Left hindlimb (tissue), 1 donor: ENCODE measurements around the gene AOPEP.

Experiments
- DNase-seq: peaks from one replicate; pipeline ENCODE4 v3.0.0-alpha.2; 2018

The AOPEP gene

DNA sequence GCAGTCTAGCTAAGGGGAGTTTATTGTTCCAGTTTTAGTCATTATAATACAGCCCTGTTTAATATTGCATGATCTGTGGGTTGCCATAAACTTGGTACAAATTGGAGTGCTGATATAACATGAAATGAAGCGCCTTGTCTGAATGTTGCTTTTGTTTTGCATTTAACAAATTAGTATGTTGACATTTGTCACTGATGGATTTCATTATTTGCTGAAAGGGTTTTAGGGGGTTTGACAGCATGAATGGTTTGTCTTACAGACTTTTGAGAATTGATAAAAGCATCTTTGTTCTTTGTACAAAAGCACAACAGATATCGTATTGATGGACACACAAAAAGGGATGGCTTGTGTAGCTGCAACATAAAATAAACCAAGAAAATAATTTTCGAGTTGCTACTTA is 178.3 kb downstream of the AOPEP start:
- no peak for DNase-seq

DNA sequence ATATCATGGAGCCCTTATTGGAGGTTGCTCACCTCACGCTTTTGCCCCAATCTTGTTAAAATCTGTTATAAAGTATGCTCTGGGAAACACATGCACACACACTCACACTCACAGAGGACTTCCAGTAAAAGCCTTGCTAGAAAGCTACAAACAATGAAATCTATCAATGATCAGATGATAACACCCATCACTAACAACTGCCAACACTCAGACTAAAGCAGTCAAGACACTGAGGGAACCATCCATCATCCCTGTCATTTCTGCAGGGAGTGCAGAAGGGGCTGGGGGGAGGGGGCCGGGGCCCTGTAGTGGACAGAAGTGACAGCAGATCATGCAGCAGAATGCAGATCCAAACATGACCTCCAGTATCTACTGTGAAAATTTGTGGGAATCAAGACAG is 179.1 kb downstream of the AOPEP start:
- DNase-seq = no peak

DNA sequence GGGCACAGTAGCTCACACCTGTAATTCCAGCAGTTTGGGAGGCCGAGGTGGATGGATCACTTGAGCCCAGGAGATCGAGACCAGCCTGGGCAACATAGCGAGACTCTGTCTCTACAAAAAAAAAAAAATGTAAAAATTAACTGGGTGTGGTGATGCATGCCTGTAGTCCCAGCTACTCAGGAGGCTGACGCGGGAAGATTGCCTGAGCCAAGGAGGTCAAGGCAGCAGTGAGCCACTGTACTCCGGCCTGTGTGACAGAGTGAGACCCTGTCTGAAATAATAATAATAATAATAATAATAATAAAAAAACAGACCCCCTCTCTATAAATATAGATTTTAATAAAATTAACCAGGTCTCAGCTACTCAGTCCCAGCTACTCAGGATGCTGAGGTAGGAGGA is 179.7 kb downstream of the AOPEP start:
- no peak for DNase-seq

DNA sequence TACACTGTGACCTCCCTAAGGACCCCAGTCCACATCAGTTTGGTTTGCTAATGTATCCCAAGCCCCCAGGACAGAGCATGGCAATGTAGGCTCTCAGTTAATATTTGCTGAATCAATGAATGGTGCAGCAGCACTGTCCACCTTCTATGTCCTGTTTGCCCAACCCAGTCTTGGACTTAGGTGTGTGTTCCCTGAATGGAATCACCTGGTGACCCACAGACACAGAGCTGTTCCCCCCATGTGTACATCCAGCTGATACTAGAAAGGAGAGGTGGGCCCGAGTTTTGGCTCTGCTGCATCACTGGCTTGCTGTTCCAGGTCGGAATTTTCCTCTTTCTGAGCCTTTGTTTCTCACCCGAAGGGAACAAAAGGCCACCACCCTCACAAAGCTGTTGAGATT is 180.2 kb downstream of the AOPEP start:
- no peak for DNase-seq

DNA sequence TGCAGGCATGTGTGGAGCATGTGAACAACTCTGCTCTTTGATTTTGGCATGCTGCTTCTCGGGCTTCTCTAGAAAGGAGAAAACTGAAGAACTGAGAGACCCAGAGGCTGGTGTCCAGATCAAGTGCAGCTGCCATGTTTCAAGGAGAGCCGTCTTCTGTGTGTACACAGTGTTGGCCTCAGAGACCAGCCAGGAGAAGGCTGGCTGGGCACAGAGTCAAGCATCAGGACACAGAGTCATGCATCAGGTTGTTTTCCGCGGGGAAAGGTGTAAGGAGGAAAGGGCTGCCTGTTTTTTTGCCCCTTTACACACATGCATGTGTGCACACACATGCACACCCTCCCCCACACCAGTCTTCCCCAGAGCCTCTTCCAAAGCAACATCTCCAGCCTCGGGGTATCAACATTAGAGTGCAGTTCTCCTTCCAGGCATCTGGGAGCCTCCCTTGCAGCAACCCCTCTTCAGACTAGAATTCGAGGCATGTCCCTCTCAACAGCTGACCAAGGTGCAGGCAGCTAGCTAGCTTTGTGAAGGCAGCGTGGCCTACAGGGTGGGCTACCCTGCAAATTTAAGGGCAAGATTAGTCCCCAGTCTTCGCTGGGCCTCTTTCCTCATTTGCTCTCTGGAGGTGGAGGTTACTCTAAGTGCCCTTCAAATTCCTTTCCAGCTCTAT is 180.9 kb downstream of the AOPEP start:
- no peak for DNase-seq

DNA sequence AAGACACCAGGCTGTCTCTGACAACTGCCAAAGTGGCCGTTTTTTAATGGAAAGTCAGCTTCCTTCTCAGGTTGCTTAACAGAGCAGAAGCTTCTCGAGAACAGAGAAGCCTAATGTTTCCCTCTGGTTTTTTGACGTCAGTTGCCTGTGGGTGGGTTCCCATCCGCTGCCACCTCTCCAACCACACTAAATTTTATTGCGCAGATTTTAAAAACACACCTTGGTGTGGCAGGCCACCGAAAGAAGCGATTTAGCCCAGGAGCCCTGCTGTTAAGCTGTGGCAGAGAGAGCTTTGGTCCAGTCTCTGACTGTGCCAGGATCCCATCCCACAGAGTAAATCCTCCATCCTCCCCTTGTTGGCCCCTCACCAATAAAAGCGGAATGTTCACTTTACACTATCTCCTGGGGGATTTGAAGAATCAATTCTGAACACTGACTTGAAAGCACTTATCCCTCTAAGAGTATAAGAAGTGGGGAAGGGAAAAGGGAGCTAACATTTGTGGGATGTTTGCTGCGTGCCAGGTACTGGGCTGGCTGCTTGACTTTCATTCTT is 181.6 kb downstream of the AOPEP start:
- DNase-seq = peak; percentile 86

DNA sequence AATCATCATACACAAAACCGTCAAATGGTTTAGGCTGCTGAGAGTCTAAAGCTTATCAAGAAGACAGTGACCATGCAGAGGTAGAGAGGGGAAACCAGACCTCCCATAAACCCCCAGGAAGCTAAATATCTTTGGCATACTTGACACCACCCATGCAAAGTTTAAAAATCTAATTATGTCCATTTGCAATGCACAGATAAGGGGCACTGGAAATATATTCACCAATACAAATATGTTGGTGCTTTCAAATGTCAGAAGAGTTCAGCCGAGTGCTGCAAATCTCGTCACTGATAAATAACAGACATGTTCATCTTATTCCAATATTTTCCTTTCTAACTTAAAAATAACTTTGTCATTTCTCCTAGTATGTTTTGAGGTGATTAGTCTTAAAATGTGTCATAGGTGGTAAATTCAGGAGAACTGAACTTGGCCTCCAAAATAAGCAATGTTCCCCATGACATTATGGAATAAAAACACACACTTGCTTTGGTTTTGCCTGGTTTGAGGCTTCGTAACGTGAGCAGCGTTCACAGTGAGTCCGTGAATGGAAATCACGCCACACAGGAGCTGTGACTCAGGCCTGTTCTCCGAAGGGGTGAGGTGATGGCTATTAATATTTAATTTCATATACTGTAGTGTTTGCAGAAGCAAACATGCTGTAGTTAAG is 182.2 kb downstream of the AOPEP start:
- peak; percentile 66 for DNase-seq

DNA sequence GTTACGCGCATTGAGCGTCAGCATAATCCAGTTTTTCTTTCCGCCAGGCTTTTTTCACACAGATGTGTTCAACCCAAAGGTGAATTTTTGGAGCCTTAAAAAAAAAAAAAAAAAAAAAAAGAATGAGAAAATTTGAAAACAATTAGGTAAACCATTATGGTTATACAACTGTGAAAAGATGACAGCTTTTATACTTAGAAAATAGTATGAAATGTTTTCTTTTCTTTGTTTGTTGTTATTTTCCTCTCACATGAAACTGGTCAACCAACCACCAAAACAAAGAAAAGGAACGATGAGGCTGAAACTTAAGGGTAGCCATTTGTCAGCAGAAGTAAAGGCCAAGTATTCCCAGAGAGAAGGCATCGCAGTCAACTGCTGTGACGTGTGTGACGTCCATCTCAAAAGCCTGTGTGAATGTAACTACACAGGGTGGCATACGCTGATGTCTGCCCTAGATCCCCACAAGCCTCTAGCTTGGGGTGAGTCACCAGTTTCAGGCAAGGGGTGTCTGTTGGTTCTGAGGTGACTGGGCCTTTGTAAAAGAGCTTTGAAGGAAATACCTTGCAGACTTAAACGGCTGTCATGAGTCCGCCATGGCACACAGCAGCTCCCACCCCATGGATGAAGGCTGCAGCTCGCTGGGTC is 182.9 kb downstream of the AOPEP start:
- no peak for DNase-seq

DNA sequence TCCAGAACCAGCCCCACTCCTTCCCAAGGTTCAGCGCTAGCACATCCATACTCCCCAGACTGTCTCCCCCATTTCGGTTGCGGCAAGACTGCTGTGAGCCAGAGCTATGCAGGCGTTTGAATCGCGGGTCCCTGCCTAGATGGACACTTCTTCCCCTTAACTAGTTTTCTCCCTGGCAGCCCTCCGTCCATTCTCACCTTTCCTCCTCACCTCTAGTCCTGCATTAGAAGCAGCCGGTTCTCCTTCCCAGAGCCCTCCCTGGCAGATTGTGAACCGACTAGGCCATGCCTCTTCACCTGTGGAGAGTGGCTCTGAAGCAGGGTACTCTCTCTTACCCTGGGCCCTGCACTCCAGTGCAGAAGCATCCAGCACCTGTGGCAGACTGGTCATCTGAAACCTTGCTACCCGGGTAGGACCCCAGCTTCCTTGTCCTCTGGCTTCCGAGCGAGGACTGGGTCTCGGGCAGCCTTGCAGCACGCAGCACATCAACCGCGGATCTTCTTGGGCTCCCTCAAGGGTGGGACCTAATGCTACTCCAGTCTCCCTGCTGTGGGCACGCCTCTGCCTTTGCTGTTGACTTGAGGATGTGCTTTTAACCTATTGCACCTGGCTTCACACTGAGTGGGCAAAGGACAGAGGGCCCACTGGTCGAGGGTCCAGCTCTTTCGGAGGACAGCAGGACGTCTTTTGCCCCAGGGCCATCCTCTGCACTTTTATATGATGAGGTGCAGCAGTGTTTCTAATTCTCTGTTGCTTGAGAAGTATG is 183.6 kb downstream of the AOPEP start:
- no peak for DNase-seq

DNA sequence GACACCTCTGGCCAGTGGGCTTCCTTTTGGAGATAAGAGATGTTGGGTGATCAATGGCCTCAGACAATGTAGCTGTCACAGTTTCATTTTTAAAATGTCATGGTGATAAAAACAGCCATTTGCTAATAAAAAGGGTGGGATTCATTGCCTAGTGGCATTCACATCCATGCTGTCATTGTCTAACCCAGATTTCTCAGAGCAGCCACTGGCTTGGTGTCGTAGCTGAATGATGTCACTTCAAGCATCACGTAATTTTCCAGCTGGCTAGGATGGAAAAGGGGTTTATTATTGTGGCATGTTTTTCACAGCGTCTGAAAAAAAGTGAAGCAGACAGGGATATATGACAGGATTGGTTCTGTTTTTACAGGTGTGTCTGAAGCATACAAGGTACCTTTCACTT is 184.7 kb downstream of the AOPEP start:
- DNase-seq = no peak

DNA sequence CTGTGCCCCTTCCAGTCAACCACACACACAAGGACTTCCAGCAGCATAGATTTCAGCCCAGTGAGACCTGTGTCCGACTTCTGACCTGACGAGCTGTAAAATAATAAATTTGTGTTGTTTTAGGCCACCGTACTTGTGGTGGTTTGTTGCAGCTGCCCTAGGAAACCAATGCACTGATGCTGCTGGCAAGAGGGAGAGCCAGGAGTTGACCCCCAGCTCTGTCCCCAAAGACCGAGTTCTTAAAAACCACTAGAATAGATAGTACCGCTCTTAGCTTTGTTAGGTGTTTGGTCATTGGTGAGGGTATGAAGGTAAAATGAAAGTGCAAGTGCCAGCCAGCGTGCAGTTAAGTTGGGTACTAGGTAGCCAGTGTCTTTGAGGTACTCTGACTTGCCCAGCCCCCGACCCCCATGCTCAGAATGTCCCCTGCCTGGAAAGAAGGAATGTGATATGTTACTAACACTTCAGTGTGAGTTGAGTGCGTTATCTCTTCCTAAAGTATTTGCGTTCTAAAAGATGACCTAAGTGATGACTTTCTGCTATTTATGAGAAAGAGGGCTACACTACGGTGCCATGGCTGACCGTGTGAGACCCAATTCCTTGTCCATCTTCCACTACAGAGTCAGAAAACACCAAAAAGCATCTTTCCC is 185.6 kb downstream of the AOPEP start:
- DNase-seq = no peak

DNA sequence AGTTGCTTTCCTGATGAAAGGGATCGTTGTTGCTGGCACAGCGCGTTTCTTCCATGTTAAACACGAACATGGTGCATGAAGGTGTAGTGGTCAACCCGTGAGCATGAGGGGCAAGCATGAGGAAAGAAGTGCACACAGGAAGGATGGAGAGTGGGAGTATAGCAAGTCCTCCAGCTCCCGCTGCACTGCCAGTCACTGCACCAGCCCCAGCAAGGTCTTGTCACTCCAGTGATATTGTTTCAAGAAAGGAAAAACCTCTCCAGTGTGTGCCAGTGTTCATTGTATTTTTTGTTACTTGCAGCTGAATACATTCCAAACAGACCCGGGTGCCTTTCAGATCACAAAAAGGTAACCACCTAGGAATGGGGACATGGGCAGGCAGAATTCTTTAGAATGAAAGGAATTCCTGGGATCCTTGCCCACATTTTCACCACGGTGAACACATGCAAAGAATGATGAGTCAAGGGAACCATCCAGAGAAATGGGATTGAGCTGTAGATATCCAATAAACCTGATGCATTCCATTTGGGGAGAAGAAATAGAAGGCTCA is 186.3 kb downstream of the AOPEP start:
- DNase-seq = no peak

DNA sequence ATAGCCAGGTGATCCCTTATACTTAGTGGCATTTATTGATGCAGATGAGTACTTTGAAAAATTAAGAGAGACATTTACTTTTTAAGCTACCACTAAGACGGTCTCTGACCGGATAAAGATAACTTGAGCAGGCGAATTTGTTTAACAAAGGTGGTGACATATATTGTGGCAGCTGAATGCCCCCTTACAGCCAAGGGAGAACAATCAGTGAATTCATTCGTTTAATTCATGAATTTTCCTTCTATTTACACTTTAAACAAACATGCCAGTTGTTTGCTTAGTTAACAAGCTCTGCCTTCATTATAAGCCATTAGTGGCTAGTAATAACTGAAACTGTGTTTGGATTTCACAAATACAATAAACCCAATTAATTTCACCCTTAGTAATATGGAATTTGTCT is 187.1 kb downstream of the AOPEP start:
- no peak for DNase-seq

DNA sequence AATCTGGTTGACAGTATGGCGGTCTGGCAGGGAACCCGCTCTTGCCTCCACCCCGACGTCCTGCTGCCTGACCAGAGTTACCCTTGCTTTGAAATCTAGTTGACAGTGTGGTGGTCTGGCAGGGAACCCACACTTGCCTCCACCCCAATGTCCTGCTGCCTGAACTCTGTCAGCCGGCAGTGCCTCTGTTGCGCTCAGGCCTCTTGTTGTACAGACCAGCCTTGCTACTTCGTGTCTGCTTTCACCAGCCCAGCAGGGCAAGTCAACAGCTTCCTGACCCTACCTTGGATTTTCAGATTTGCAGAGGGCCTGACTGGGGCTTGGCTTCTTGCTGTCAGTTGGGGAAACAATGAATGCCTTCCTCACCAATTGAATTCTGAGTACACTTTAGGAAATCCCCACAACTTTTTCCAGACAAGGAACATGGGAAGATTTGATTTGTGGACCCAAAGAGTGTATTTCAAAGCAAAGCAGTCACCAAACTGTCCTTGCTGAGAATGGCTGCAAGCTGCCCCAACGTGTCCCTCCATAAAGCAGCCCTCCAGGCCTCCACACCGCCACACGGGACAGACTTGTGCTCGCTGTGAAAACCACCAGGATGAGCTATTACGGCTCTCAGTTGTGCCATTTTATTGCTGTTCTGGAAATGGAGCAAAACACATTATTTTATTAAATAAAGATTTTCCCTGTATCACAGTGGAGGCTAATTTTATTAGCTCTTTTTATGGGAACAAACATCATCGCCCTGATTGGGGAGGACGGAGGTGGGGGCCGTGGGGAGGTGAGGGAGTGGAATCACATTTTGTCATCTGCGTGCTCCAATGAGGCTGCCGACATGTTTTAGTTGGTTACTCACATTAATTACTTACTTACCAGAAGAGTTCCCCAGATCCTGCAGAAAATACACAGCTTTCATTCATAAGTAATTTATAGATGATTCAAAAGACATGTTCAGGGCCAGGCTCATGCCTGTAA is 189.3 kb downstream of the AOPEP start:
- no peak for DNase-seq

DNA sequence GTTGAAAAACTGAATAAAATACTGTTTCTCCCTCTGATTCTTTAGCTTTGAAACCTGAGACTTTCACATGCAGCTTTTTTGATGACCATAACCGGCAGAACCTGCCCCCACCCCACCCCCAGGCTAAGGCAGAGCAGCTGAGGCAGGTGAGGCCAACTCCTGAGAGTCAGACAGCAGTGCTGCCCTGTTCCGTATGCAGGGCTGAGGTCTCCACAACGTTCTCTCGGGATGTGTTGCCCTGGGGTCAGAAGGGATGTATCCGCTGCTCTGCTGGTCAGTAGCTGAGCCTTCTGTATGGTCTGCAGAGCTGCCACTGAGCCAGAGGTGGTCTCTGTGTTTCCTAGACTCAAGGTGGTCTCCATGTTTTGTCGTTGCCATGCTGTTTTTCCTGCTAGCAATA is 190.5 kb downstream of the AOPEP start:
- DNase-seq = no peak

DNA sequence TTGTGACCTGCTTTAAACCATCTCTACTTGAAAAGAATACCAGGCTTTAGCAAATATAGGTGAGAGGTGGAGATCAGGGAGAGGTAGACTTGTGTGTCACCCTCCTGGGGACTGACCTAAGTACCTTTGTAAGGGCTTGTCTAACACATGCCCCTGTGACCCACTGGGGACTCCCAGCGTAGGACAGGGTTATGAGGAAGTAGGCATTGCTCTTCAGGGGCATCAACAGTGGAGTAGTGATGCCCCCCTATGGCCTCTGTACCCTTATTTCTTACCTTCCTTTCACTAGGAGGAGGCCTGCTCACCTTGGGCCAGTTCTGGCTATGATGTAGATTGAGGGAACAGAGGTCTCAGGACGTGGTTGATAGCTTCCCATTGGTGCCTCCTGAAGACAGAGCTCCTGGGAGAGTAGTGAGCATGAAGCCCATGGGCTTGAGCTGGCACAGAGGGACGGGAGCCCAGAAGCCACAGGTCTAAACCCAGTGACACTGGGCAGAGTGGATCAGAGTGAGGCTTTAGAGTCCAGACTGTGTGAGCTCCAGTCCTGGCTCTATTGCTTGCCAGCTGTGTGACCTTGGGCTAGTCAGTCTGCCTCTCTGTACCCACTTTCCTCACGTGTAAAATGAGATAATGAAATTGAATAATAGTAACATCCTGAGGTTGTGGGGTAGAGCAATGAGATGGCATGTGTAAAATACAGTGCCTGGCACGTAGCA is 191.7 kb downstream of the AOPEP start:
- DNase-seq = no peak

DNA sequence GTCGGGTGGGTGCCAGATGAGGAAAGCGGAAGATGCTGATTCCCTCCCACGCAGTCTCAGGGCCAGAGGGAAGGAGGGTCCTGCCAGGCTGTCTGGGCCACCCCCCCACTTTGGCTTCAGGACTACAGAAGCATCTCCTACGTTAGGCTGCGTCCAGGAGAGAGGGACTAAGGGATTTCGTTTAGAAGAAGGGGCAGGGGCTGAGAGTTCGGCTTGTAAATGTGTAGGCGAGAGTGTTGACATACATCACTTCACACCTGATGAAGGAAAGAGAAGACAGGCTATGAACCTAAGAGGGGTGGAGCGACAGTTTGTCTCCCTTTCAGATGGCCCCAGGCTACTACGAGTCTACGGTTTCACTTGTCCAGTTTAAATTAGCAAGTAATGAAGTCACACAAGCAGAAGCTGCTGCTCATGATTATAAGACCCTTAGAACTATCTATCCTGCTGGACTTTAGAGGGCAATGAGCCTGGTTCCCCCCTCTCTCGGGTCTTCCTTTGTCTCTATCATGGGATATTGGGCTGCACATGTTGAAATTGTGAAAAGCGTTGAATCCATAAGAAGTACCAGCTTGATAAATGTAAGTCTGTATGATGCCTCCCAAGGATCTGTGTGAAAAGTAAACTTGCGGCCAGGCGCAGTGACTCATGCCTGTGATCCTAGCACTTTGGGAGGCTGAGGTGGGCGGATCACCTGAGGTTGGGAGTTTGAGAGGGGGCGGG is 193.0 kb downstream of the AOPEP start:
- DNase-seq = no peak

DNA sequence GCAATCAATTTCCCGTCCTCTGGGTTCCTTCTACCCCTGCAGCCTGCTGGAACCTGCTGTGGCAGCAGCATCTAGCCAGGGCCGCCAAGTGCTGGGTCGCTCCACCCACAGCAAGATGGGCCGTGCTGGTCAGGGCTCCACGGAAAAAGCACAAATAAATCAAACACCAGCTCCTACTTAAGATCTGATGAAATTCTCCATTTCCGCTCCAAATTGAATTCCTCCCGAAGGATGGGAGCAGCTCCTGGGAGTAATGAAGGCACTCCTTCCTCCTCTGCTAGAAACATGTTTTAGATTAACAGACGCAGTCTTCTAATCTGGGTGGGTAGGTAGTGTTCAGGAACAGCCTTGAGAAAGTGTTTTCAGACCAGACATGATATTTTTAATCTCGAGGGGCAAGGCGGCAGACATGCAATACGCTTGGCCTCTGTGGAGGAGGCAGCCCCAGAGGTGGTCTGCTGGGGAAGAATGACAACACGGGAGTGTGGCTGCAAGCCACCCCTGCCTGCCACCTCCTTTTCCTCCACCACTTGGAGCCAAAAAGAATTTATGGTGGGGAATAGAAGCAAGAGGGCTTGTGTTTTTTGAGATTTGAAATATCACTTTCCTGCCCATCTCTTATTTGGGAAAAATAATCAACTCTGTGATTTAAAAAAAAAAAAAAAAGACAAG is 194.1 kb downstream of the AOPEP start:
- DNase-seq = no peak

DNA sequence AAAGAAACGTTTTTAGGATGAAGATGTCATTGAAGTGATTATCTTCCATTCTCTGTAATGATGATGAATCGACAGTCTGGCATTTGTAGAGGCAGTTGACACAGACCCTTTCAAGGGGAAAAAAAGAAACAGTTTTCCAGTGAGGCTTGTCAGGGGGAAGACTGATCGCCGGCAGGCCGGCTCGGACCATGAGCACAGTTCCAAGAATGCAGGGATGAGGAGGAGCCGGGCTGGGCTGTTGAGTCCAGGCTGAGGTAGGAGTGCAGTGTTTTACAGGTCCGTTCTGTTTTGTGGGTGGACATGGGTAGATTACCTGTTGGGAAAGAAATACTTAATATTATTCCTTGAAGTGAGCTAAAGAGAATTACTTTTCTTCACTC is 194.6 kb downstream of the AOPEP start:
- DNase-seq = peak; percentile 55
